SJSA1 (cell line): ENCODE data around the gene ATP6V1F. TPM values are rescaled to one million over a fixed set of nuclear protein-coding genes. Genes with fewer than 3 reads are reported as not detected.

ENCODE experiments used
- DNase-seq, 2 experiments: peaks; one replicate each; pipeline ENCODE4 v3.0.0-alpha.2; 2015 to 2020; ENCODE audit warnings: low spot score in 2 of 2, low read depth in 1 of 2
- H3K27ac ChIP-seq: fragments of 250-450 bp; sonication (Bioruptor Pico); 2 replicates; pipeline ENCODE4 v1.5.1; 2020; ENCODE audit warnings: mild to moderate bottlenecking, moderate library complexity
- H3K27me3 ChIP-seq: fragments of 250-450 bp; sonication (Bioruptor Pico); replicated peaks from 2 replicates; pipeline ENCODE4 v1.5.1; 2020; ENCODE audit warnings: mild to moderate bottlenecking, moderate library complexity
- H3K36me3 ChIP-seq: fragments of 250-450 bp; sonication (Bioruptor Pico); 2 replicates; pipeline ENCODE4 v1.5.1; 2020; ENCODE audit warnings: mild to moderate bottlenecking
- H3K4me1 ChIP-seq: fragments of 250-450 bp; sonication (Bioruptor Pico); replicated peaks from 2 replicates; pipeline ENCODE4 v1.6.1; 2021; ENCODE audit warnings: mild to moderate bottlenecking
- H3K4me3 ChIP-seq: fragments of 250-450 bp; sonication (Bioruptor Pico); 2 replicates; pipeline ENCODE4 v1.5.1; 2020; ENCODE audit warnings: mild to moderate bottlenecking
- H3K9me3 ChIP-seq: fragments of 250-450 bp; sonication (Bioruptor Pico); replicated peaks from 2 replicates; pipeline ENCODE4 v1.5.1; 2020; ENCODE audit warnings: mild to moderate bottlenecking
- total RNA-seq: library from RNA; depleted of rRNA; stranded (reverse); fragments of >200 nt; shearing (Covaris generic); gene quantifications from 2 replicates; pipeline ENCODE4 v1.2.3, GENCODE V29; 2014

Gene ATP6V1F
- total RNA-seq, 1 experiment from 2014 or later, result 96.2 TPM

DNA sequence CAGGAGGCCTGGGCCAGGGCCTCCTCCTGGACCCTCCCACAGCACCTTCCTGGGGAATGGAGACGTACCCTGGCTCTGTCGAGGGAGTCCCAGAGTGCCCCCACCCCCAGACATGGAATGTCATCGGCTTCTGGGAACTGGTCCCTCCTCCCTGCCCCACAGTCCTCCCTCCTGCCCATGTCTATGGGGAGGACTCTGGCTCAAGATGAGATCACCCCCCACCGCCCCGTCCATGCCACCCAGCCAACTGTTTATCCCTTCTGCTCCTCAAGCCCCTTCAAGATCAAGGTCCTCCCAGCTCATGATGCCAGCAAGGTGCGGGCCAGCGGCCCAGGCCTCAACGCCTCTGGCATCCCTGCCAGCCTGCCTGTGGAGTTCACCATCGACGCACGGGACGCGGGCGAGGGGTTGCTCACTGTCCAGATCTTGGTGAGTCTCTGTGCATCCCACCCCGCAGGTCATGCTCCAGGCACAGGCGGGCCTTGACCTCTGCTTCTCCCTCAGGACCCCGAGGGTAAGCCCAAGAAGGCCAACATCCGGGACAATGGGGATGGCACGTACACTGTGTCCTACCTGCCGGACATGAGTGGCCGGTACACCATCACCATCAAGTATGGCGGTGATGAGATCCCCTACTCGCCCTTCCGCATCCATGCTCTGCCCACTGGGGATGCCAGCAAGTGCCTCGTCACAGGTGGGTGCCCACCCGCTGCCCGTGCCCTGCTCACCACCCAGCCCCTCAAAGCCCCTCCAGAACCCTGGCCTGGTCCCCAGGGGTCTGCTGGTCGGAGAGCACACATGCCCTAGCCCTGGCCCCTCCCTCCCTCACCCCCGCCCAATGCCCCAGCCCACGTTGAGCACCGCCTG lies 14.1 kb upstream of the ATP6V1F start:
- peaks cover 94% of the 10 kb centered on the region for H3K36me3 ChIP-seq
- no peaks in the 10 kb centered on the region for H3K27me3 ChIP-seq
- H3K4me1 ChIP-seq, result no peaks in the 10 kb centered on the region
- no peaks in the 10 kb centered on the region for H3K9me3 ChIP-seq
- DNase-seq, result no peak
- H3K4me3 ChIP-seq, result no peak overlapping the region
- no peak overlapping the region for H3K27ac ChIP-seq

DNA sequence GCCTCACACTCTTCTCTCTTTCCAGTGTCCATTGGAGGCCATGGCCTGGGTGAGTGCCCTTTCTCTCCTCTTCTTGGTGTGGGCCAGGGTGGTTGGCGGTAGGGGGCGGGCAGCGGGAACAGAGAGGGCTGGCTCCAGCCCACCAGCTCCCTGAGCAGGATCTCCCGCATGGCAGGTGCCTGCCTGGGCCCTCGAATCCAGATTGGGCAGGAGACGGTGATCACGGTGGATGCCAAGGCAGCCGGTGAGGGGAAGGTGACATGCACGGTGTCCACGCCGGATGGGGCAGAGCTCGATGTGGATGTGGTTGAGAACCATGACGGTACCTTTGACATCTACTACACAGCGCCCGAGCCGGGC lies 13.5 kb upstream of the ATP6V1F start:
- Histone ChIP-seq H3K27me3 (no peaks in the 10 kb centered on the region), H3K36me3 (peaks cover 94% of the 10 kb centered on the region), H3K9me3 (no peaks in the 10 kb centered on the region), H3K27ac (no peak overlapping the region), H3K4me1 (no peaks in the 10 kb centered on the region), H3K4me3 (no peak overlapping the region)
- no peak for DNase-seq

DNA sequence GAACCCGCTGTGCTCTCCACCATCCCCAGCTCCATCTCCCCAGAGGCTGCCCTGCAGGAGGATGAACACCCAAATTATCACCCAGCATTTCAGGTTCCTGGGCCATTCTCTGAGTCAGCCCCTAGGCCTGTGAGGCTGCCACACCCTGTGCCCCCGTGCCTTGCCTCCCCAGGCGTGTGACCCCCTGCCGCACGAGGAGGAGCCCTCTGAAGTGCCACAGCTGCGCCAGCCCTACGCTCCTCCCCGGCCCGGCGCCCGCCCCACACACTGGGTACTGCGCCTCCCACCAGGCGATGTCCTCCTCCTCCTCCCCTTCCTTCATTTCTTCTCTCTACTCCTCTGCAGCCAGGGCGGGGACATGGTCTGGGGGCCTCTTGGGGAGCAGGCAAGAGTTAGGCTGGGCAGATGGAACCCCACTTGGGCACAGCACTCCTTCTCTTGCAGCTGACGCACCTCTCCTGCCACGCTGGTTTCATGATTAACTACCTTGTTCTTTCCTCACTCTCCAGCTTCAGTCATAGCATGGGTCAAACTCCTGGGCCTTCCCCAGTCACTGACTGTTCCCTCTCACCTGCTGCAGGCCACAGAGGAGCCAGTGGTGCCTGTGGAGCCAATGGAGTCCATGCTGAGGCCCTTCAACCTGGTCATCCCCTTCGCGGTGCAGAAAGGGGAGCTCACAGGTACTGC lies 12.7 kb upstream of the ATP6V1F start:
- Histone ChIP-seq H3K27ac (no peak overlapping the region), H3K4me3 (no peak overlapping the region), H3K36me3 (peaks cover 94% of the 10 kb centered on the region), H3K9me3 (no peaks in the 10 kb centered on the region), H3K27me3 (no peaks in the 10 kb centered on the region), H3K4me1 (no peaks in the 10 kb centered on the region)
- no peak for DNase-seq

DNA sequence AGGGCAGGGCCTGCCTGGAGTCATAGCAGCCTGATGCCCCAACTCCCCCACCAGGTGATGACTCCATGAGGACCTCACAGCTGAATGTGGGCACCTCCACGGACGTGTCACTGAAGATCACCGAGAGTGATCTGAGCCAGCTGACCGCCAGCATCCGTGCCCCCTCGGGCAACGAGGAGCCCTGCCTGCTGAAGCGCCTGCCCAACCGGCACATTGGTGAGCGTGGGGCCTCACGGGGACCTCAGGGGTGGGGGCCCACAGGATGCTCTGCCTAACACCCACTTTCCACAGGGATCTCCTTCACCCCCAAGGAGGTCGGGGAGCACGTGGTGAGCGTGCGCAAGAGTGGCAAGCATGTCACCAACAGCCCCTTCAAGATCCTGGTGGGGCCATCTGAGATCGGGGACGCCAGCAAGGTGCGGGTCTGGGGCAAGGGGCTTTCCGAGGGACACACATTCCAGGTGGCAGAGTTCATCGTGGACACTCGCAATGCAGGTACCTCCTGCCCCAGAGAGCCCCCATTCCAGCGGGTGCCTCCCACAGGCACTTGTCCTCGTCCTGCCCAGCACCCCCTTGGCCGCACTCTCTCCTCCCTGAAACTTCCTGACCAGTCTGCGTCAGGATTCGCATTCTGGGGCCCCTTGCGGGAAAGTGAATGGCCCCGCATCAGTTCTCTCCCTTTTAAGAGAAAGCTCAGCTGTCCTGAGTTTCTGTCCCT lies 10.0 kb upstream of the ATP6V1F start:
- Histone ChIP-seq H3K36me3 (peaks cover 90% of the 10 kb centered on the region), H3K4me1 (no peaks in the 10 kb centered on the region), H3K9me3 (no peaks in the 10 kb centered on the region), H3K27ac (no peak overlapping the region), H3K4me3 (no peak overlapping the region), H3K27me3 (no peaks in the 10 kb centered on the region)
- DNase-seq, result no peak

DNA sequence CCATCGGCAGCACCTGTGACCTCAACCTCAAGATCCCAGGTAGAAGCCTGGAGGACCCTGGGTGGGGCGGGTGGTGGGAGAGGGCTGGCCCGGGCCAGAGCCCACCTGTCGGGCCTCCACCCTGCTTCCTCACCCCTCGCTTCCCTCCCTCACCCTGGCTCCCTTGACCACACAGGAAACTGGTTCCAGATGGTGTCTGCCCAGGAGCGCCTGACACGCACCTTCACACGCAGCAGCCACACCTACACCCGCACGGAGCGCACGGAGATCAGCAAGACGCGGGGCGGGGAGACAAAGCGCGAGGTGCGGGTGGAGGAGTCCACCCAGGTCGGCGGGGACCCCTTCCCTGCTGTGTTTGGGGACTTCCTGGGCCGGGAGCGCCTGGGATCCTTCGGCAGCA lies 8.9 kb upstream of the ATP6V1F start:
- Histone ChIP-seq H3K36me3 (peaks cover 83% of the 10 kb centered on the region), H3K4me3 (no peak overlapping the region), H3K4me1 (no peaks in the 10 kb centered on the region), H3K27me3 (no peaks in the 10 kb centered on the region), H3K9me3 (no peaks in the 10 kb centered on the region), H3K27ac (no peak overlapping the region)
- DNase-seq, result no peak

DNA sequence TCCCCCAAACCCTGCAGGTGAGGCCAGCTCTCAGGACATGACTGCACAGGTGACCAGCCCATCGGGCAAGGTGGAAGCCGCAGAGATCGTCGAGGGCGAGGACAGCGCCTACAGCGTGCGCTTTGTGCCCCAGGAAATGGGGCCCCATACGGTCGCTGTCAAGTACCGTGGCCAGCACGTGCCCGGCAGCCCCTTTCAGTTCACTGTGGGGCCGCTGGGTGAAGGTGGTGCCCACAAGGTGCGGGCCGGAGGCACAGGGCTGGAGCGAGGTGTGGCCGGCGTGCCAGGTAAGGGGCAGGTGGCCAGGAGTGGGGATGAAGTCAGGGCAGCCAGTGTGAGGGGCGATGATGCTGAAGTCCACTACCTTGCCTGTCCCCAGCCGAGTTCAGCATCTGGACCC lies 8.3 kb upstream of the ATP6V1F start:
- peaks cover 82% of the 10 kb centered on the region for H3K36me3 ChIP-seq
- no peak for DNase-seq
- H3K4me1 ChIP-seq, result no peaks in the 10 kb centered on the region

DNA sequence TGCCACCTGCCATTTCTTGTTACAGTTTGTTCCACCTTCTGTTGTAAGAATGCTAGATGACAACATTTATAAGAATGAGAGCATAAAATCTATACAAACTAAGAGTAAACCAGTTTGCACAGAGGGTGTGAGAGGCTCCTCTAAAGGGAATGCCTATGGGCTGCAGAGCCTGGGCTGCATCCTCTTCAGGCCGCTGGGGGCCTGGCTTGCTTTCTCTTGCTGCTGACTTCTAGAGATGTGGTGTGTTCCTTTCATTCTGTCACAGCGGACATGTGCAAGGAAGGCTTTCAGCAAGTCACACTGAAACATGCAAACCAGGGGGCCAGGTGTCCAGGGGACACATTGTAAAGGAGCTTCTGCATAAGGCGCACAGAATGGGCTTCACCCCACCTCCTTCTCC lies 7.1 kb upstream of the ATP6V1F start:
- no peak for DNase-seq
- H3K27me3 ChIP-seq, result no peaks in the 10 kb centered on the region
- no peak overlapping the region for H3K4me3 ChIP-seq
- H3K9me3 ChIP-seq, result no peaks in the 10 kb centered on the region
- peaks cover 73% of the 10 kb centered on the region for H3K36me3 ChIP-seq
- no peak overlapping the region for H3K27ac ChIP-seq
- no peaks in the 10 kb centered on the region for H3K4me1 ChIP-seq

More for the DNA sequence above, 8.3 kb upstream of the ATP6V1F start:
- no peaks in the 10 kb centered on the region for H3K9me3 ChIP-seq
- no peak overlapping the region for H3K4me3 ChIP-seq
- no peaks in the 10 kb centered on the region for H3K27me3 ChIP-seq
- H3K27ac ChIP-seq, result no peak overlapping the region

DNA sequence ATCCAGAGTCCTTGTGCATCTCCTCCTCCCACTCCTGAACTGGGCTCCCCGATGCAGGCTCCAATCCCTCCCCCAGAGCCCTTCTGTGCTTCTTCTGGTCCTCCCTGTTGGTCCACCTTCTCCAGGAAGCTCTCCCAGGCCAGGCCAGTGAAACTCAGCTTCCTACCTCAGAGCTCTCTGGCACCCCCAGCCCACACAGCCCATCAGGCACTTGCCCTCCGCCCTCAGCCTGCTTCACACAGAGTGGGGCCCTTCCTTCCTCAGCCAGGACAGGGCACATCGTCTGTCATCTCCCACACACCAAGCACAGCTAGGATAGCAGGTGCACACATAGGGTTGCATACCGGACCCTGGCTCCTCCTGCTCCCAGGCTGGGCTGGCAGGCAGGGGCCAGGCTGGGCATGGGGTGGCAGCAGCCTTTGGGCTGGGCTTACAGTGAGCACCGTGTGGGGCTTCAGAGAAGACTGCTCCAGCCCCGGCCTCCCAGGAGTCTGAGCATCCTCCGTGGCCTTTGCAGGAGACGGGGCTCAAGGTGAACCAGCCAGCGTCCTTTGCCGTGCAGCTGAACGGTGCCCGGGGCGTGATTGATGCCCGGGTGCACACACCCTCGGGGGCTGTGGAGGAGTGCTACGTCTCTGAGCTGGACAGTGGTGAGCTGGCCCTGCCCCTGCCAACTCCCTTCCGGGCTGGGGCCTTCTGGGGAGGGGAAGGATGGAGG lies 6.5 kb upstream of the ATP6V1F start:
- Histone ChIP-seq H3K9me3 (no peaks in the 10 kb centered on the region), H3K27ac (no peak overlapping the region), H3K4me1 (no peaks in the 10 kb centered on the region), H3K4me3 (no peak overlapping the region), H3K27me3 (no peaks in the 10 kb centered on the region), H3K36me3 (peaks cover 67% of the 10 kb centered on the region)
- DNase-seq, result no peak

DNA sequence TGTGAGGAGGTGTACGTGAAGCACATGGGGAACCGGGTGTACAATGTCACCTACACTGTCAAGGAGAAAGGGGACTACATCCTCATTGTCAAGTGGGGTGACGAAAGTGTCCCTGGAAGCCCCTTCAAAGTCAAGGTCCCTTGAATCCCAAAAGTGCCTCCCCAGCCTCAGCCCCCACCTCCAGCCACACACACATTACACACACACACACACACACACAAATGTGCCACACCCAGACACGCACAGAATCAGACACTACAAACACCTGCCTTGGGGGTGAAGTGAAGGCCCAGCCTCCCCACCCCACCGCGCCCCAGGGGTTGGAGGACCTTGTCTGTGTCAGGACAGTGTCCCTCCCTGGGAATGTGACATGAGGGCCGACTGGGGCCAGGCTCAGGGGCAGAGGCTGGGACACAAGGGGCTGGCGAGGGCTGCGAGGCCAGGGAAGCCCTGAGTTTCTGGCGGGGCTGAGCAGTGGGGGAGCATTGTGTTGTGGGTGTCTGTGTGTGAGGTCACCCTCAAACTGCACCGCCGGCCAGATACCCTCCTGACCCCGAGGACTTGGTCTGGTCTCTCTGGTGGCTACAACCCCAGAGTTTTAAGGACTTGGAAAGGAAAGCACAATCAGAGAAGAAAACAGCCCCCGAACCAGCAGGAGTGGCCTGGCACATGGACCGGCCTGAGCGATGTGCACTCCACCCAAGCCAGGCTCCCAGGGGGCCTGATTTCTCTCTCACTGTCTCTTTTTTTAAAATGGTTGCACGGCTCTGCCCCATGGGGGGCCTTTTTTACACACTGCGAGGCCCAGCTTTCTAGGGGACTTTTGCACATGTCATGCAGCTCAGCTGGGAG lies 4.0 kb upstream of the ATP6V1F start:
- peaks cover 42% of the 10 kb centered on the region for H3K36me3 ChIP-seq
- no peaks in the 10 kb centered on the region for H3K27me3 ChIP-seq
- no peak for DNase-seq
- H3K4me3 ChIP-seq, result no peak overlapping the region
- peaks cover 9% of the 10 kb centered on the region for H3K4me1 ChIP-seq
- no peak overlapping the region for H3K27ac ChIP-seq
- H3K9me3 ChIP-seq, result no peaks in the 10 kb centered on the region

DNA sequence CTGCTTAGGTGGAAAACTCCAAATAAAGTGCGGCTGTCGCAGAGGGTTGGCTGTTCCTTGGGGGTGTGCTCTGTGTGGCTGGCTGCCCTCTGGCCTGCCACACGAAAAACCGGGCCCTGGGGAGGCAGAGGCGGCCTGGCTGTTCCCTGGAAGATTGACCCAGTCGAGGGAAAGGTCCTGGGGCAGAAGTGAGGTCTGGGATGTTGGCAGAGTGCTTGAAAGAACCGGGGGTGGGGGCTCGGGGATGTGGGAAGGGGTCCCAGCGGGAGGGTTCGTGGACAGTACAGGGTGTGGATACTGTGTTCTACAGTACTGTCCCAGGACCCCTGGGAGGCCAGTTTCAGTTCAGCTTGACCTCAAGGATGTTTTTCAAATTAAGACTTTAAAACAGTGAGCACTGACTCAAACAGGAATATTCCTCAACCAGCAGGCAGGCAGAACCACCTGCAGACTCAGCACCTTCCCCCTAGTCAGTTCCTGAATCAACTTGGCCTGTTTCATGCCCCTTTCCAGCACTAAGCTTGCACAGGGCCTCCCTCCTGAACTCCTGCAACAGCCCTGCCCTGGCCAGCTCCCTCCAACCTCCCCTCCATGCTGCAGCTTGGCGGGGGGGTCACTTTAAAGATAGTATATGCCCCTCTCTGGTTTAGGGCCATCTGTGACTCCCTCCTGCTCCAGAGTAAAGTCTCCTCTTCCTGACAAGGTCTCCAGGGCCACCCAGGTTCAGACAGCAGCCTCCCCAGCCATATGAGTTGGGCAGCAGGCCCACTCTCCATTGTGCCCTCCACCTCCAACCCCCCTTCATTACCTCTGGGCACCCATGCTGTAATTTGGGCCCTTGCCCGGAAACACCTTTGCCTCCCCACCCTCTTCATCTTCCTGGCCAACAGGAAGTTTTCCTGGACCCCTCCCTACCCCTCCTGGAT lies 3.2 kb upstream of the ATP6V1F start:
- Histone ChIP-seq H3K27ac (no peak overlapping the region), H3K36me3 (peaks cover 33% of the 10 kb centered on the region), H3K4me3 (no peak overlapping the region), H3K4me1 (peaks cover 14% of the 10 kb centered on the region), H3K9me3 (no peaks in the 10 kb centered on the region), H3K27me3 (no peaks in the 10 kb centered on the region)
- DNase-seq, result no peak

DNA sequence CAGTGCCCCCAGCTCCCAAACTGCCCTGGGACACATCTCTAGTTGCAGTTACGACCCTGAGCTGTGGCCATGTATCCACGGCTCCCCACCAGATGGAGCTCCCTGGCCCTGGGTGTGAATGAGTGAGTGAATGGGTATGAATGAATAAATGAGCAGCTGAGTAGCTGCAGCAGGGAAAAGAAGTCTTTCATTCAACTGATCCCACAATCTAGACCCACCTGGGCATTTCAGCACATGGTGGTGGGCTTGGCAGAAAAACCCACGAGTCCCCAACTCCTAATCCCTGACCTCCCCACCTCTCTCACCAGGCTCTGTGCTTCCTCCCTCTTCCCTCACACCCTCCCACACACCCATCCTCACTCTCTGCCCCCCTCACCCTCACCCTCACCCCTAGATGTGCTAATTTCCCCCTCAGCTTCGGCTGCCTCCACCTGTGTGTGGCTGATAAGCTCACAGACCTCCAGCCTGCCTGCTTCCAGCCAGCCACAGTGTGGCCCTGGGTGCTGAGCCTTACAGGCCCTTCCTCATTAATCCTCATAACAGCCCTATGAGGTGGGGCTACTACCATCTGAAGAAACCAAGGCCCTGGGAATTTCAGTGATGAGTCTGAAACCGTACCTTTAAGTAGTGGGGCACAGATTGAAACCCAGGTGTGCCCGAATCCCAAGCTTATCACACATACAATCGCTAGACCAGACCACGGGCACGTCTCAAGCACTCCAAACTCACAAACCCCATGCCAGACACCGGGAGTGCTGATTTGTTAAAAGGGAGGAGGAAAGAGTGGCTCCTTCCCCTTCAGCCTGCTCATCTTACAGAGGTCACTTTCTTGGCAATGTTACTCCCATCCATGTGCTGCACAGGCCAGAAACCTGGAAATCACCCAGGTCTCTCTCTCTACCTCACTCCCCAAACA lies 2.2 kb upstream of the ATP6V1F start:
- no peak overlapping the region for H3K27ac ChIP-seq
- no peak for DNase-seq
- peaks cover 14% of the 10 kb centered on the region for H3K4me1 ChIP-seq
- H3K9me3 ChIP-seq, result no peaks in the 10 kb centered on the region
- no peak overlapping the region for H3K4me3 ChIP-seq
- peaks cover 32% of the 10 kb centered on the region for H3K36me3 ChIP-seq
- H3K27me3 ChIP-seq, result no peaks in the 10 kb centered on the region
